ENCODE measurements around the gene CREBBP.

The CREBBP gene

GRCh38 chr16:3713587-3714242, 166.8 kb downstream of the CREBBP start:
- no peak for DNase-seq (ENCODE audit: low read depth)

DNA sequence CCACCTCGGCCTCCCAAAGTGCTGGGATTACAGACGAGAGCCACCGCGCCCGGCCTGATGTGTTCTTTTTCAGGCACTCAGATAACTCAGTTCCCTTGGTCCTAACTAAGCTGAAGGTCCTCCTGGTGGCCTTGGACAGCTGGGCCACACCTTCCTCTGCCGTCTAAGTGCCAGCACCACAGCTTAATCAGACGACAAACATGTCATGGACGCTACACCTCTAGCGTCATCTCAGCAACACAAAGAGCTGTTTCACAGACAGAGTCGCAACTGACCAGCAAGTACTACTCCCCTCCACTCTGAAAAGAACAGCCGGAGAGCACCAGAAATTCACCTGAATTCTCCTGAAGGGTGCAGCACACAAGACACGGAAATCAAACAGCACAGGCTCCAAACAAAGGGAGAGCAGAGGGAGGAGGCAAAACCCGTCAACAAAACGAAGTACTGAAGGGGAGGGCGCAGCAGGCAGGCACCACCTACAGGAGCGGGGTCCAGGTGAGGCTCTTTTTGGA, 167.6 kb downstream of the CREBBP start:
- no peak for DNase-seq (ENCODE audit: low read depth)

- no peak for DNase-seq (ENCODE audit: low read depth)
Observed at GRCh38 chr16:3706253-3707012, 174.1 kb downstream of the CREBBP start.

GRCh38 chr16:3702082-3702481, 178.4 kb downstream of the CREBBP start:
- DNase-seq (ENCODE audit: low read depth): no peak

DNA sequence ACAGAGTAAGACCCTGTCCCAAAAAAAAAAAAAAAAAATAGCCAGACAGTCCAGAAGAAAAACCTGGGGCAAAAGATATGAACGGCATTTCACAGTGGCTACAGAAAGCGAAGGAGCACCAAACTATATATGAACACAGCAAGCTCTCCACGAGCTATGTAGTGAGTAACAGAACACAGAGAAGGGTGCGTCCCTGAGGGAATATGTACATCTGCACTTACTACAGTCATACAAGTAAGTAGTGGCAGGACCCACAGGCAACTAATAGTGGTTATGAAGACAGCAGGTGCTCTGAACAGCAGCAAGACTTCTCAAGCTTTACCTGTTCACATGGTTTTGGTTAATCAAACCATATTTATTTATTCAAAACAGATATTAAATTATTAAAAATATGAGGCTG, 179.0 kb downstream of the CREBBP start:
- DNase-seq (ENCODE audit: low read depth): no peak

- no peak for DNase-seq (ENCODE audit: low read depth)
Observed at GRCh38 chr16:3698941-3699340, 181.6 kb downstream of the CREBBP start.

DNA sequence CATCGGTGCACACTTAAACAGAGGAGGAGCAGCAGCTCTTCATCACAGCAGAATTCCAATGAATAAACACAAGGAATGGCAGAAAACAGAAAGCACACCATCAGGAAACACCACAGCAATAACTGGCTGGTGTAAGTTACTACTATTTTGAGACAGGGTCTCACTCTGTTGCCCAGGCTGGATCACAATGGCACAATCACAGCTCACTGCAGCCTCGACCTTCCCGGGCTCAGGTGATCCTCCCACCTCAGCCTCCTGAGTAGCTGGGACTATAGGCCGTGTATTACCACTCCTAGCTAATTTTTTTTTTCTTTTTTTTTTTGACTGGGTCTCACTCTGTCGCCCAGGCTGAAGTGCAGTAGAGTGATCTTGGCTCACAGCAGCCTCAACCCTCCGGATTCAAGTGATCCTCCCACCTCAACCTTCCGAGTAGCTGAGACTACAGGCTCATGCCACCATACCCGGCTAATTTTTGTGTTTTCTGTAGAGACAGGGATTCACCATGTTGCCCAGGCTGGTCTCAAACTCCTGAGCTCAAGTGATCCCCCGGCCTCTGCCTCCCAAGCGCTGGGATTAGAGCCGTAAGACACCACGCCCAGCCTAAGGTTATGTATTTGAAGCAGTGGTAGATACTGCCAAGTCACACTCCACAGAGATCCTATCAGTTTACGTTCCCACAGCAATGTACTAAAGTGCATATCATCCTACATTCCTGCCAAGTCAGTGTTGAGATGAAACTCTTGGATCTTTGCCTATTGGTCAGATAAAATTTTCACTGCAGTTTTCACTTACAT, 183.9 kb downstream of the CREBBP start:
- DNase-seq (ENCODE audit: low read depth): no peak

GRCh38 chr16:3695610-3696369, 184.7 kb downstream of the CREBBP start:
- no peak for DNase-seq (ENCODE audit: low read depth)

GRCh38 chr16:3694051-3694450, 186.5 kb downstream of the CREBBP start:
- DNase-seq (ENCODE audit: low read depth): no peak

DNA sequence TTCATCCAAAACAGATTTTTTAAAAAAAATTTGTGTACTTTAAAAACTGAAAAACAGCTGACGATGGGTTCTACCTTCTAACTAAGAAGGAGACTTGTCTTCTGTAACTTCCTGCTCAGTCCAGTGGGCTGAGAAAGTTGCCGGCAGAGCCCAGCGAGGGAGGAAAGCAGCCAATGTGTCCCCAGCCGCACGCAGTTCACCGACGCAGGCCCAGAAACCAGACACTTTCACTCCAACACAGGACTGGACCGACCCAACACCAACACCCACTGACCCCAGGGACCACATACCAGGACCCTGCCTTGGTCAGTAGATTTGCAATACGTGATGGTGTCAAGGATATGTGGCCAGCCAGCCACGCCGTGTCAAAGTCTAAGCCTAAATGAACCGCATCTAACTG, 188.8 kb downstream of the CREBBP start:
- no peak for DNase-seq (ENCODE audit: low read depth)

DNA sequence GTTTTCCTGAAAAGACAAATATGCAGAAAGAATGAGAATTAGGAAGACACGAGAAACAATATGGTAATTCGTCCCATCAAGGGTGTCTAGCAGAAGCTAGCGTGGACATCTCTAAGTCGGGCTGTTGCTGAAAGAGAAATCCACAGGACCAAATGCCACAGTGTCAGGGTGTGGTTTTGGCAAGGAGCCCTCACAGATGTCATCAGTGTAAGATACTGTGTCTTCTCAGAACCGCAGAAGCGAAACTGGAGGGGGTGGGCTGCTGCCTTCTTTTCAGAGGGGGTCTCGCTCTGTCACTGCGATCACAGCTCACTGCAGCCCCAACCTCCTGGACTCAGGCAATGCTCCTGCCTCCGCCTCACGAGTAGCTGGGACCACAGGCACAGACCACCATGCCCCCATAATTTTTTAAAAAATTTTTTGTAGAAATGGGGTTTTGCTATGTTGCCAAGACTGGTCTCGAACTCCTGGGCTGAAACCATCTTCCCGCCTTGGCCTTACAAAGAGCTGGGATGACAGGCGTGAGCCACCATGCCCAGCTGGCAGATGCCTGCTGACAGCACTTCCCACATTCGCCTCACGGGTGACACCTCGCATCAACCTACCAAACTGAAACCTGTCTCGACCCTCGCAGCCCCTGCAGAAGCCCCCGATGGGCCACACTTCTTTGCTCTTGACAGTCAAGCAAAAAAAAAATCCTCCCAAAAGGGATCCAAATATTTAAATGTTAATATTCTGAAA, 189.4 kb downstream of the CREBBP start:
- DNase-seq (ENCODE audit: low read depth): no peak

- peak; percentile 70 for DNase-seq (ENCODE audit: low read depth)
Observed at GRCh38 chr16:3690470-3690928, 190.0 kb downstream of the CREBBP start.

- DNase-seq (ENCODE audit: low read depth): no peak
Observed at GRCh38 chr16:3689731-3690130, 190.8 kb downstream of the CREBBP start.

DNA sequence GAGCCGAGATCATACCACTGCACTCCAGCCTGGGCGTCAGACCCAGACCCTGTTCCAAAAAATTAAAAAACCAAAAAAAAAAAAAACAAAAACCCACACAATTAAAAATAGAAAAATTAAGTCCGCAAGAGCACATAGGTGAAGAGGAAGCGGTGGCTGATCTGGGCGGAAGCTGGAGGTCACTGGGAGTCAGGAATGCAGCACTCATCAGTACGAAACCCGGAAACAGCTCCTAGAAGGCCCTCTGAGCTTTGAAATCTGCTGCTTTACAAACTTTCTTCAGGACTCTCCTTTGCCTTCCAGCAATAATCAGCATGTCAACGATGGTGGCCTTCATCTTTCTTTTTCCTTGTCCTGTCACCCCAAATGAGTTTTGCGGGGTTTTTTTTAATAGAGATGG, 192.7 kb downstream of the CREBBP start:
- no peak for DNase-seq (ENCODE audit: low read depth)

GRCh38 chr16:3687021-3687420, 193.5 kb downstream of the CREBBP start:
- no peak for DNase-seq (ENCODE audit: low read depth)

DNA sequence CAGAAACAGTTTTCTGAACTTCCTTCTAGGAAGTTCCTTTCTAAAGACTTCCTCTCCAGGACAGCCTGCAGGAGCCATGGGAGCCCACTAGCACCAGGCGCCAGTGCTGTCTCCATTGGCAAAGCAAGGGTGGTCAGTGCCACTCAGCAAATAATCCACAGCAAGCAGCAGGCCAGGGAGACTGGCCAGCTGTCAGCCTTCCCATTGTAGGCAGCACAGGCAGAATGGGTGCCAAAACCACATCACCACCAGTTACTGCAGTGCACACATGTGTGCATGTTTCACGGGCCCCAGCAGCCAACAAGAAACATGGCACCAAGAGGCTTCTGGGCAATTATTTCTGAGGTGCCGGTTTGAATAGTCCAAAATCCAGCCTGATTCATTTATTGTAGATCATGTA, 199.3 kb downstream of the CREBBP start:
- no peak for DNase-seq (ENCODE audit: low read depth)

DNA sequence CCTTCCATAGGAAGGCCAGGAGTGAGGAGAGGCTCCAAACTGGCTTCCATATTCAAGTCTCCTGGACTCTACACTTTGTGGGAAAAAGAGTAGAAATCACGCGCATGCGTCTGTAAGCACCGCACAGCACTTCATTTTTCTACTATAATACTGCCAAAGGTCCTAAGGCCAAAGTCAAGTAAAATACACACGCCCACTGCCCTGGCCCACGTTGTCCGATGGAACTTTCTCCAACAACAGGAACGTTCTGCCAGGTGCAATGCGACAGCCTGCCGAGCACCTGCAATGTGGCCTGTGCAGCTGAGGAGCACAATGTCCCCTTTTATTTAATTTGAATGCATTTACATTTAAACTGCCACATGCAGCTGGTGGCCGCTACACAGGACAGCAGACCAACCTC, 202.5 kb downstream of the CREBBP start:
- no peak for DNase-seq (ENCODE audit: low read depth)

GRCh38 chr16:3675601-3676130, 204.8 kb downstream of the CREBBP start:
- DNase-seq (ENCODE audit: low read depth): no peak
